Progenitor cell of endocrine pancreas (in vitro differentiated cells): ENCODE results near the gene TADA2A. TPM values are rescaled to one million over a fixed set of nuclear protein-coding genes. Genes with fewer than 3 reads are reported as not detected.

Source experiments
- DNase-seq: peaks from one replicate; pipeline ENCODE4 v3.0.0; 2021; ENCODE audit warnings: low spot score; ENCODE audit not compliant: unreplicated experiment
- H3K27ac Mint-ChIP-seq: 2 replicates; pipeline ENCODE4 v1.8.0; 2021; ENCODE audit warnings: mild to moderate bottlenecking, moderate library complexity, mixed read lengths
- H3K27me3 Mint-ChIP-seq: 2 replicates; pipeline ENCODE4 v1.8.0; 2021; ENCODE audit warnings: mixed read lengths
- H3K36me3 Mint-ChIP-seq: 2 replicates; pipeline ENCODE4 v1.8.0; 2022; ENCODE audit warnings: mixed read lengths; ENCODE audit not compliant: insufficient read depth
- H3K4me1 Mint-ChIP-seq: 2 replicates; pipeline ENCODE4 v1.8.0; 2021; ENCODE audit warnings: low read depth, mixed read lengths
- H3K4me3 Mint-ChIP-seq: 2 replicates; pipeline ENCODE4 v1.8.0; 2021; ENCODE audit warnings: low read depth, mild to moderate bottlenecking, moderate library complexity, mixed read lengths
- H3K9me3 Mint-ChIP-seq: 2 replicates; pipeline ENCODE4 v1.8.0; 2021; ENCODE audit warnings: low read depth, mixed read lengths
- total RNA-seq: library from RNA; stranded (reverse); gene quantifications from 2 replicates; pipeline ENCODE4 v1.2.1, GENCODE V29; 2021
- TF ChIP-seq, protein P1 (sequence below): fragments of 200-600 bp; sonication (generic); IDR thresholded peaks from one replicate; pipeline ENCODE4 v1.5.0; 2021; ENCODE audit warnings: antibody characterized with exemption, mild to moderate bottlenecking; ENCODE audit not compliant: unreplicated experiment

Gene TADA2A
- total RNA-seq, 1 donor from 2014 or later: 31.5 TPM

GRCh38 chr17:37519251-37519985, 112.7 kb downstream of the TADA2A start:
- Mint-ChIP-seq H3K36me3 (peaks cover 18% of the 10 kb centered on the region), H3K4me1 (no peaks in the 10 kb centered on the region), H3K4me3 (no peak overlapping the region), H3K9me3 (no peaks in the 10 kb centered on the region), H3K27me3 (no peaks in the 10 kb centered on the region), H3K27ac (no peak overlapping the region)
- TF ChIP-seq, protein P1, sequence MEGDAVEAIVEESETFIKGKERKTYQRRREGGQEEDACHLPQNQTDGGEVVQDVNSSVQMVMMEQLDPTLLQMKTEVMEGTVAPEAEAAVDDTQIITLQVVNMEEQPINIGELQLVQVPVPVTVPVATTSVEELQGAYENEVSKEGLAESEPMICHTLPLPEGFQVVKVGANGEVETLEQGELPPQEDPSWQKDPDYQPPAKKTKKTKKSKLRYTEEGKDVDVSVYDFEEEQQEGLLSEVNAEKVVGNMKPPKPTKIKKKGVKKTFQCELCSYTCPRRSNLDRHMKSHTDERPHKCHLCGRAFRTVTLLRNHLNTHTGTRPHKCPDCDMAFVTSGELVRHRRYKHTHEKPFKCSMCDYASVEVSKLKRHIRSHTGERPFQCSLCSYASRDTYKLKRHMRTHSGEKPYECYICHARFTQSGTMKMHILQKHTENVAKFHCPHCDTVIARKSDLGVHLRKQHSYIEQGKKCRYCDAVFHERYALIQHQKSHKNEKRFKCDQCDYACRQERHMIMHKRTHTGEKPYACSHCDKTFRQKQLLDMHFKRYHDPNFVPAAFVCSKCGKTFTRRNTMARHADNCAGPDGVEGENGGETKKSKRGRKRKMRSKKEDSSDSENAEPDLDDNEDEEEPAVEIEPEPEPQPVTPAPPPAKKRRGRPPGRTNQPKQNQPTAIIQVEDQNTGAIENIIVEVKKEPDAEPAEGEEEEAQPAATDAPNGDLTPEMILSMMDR: no peak
- no peak for DNase-seq

- Mint-ChIP-seq H3K27ac (peak overlapping the region; percentile 46), H3K27me3 (no peaks in the 10 kb centered on the region), H3K9me3 (no peaks in the 10 kb centered on the region), H3K4me1 (no peaks in the 10 kb centered on the region), H3K36me3 (peaks cover 18% of the 10 kb centered on the region), H3K4me3 (no peak overlapping the region)
- TF ChIP-seq, protein P1: no peak
- DNase-seq: no peak
These were observed 113.5 kb downstream of the TADA2A start for GRCh38 chr17:37520174-37520573.

DNA sequence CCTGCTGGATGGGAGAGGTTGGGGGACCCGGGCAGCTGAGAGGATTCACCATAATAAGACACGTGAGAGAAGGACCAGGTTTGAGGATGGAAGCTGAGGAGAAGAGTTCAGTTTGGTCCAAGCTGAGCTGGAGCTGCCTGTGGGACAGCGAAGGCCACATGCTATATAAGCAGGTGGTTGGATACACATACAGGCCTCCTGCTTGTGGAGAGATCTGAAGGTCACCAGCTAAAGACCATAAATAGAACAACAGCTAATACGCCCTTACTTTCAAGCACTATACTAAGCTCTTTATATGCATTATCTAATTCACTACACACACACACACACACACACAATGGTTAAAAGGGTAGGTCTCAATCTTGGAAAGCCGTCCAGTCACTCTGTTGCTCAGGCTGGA, 115.1 kb downstream of the TADA2A start:
- Mint-ChIP-seq H3K27me3 (no peaks in the 10 kb centered on the region), H3K27ac (no peak overlapping the region), H3K9me3 (no peaks in the 10 kb centered on the region), H3K36me3 (peaks cover 18% of the 10 kb centered on the region), H3K4me1 (no peaks in the 10 kb centered on the region), H3K4me3 (no peak overlapping the region)
- TF ChIP-seq, protein P1: no peak
- DNase-seq: no peak

GRCh38 chr17:37523715-37524219, 117.1 kb downstream of the TADA2A start:
- Mint-ChIP-seq H3K27ac (no peak overlapping the region), H3K27me3 (no peaks in the 10 kb centered on the region), H3K9me3 (no peaks in the 10 kb centered on the region), H3K36me3 (peaks cover 10% of the 10 kb centered on the region), H3K4me1 (no peaks in the 10 kb centered on the region), H3K4me3 (no peak overlapping the region)
- TF ChIP-seq, protein P1: no peak
- DNase-seq: no peak

DNA sequence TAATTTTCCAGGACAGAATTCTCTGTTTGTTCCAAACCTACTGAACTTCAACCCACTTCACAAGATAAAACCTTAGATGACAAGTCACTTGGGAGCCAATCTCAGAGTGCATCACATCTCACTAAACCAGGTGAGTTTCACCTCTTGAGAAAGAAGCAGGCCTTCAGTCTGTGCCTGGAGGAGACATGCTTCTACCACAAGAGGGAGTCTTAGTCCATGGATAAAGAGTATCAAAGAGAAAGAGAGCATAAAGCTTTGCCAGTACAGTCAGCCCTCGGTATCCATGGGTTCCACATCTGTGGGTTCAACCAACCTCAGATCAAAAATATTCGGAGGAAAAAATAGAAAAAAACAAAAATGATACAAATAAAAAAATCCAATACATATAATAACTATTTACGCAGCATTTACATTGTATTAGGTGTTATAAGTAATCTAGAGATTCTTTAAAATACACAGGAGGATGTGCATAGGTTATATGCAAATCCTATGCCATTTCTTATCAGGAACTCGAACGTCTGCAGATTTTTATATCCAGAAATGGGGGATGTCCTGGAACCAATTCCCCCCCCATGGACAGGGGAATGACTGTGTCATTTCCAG, 120.7 kb downstream of the TADA2A start:
- H3K4me1 Mint-ChIP-seq: no peaks in the 10 kb centered on the region
- H3K27me3 Mint-ChIP-seq: no peaks in the 10 kb centered on the region
- H3K4me3 Mint-ChIP-seq: no peak overlapping the region
- TF ChIP-seq, protein P1: peak; percentile 79
- peaks cover 20% of the 10 kb centered on the region for H3K36me3 Mint-ChIP-seq
- H3K9me3 Mint-ChIP-seq: no peaks in the 10 kb centered on the region
- no peak overlapping the region for H3K27ac Mint-ChIP-seq
- DNase-seq: no peak

Other genes starting within 250 kb of the TADA2A start
- not detected in 2 replicates for gene C17orf78, start 30.9 kb upstream of the TADA2A start, total RNA-seq
- 105 and 111 TPM in 2 replicates for gene ACACA, start 50 bp upstream of the TADA2A start, total RNA-seq
- gene DUSP14, start 83.0 kb downstream of the TADA2A start, total RNA-seq: 18.7 and 19.2 TPM in 2 replicates
- gene SYNRG, start 202.5 kb downstream of the TADA2A start, total RNA-seq: 69.0 and 73.0 TPM in 2 replicates
- gene DDX52, start 236.6 kb downstream of the TADA2A start, total RNA-seq: 77.2 and 79.4 TPM in 2 replicates